NT2/D1 (cell line): ENCODE measurements around the gene HIPK4.

Experiments
- YY1 ChIP-seq: IDR thresholded peaks from 2 replicates; pipeline ENCODE4 v1.6.1; 2011; ENCODE audit not compliant: insufficient read length, insufficient read depth
- ZNF274 ChIP-seq: IDR thresholded peaks from 2 replicates; pipeline ENCODE4 v1.6.1; 2011; ENCODE audit warnings: mild to moderate bottlenecking, low read depth, low read length

DNA sequence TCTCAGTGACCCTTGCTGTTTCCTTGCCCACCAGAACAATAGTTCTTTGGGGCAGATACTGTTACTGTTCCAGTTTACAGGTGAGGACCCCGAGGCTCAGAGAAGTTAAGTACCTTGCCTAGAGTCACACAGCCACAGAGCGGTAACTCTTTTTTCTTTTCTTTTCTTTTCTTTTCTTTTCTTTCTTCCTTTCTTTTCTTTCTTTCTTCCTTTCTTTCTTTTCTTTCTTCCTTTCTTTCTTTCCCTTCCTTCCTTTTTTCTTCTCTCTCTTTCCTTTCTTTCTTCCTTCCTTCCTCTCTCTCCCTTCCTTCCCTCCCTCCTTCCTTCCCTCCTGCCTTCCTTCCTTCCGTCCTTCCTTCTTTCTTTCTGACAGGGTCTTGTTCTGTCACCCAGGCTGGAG is 28.1 kb upstream of the HIPK4 start:
- TF ChIP-seq YY1 (no peak), ZNF274 (no peak)
